Ishikawa (cell line): ENCODE results near the gene GLRX5.
A peak's percentile ranks its signal among the peaks of the same experiment; 100 is the strongest.

Experiments used
- CEBPB ChIP-seq: IDR thresholded peaks from 2 replicates; pipeline ENCODE4 v1.6.1; 2012
- CREB1 ChIP-seq: IDR thresholded peaks from 2 replicates; pipeline ENCODE4 v1.6.1; 2012; ENCODE audit warnings: low read depth
- EGR1 ChIP-seq: IDR thresholded peaks from 2 replicates; pipeline ENCODE4 v1.6.1; 2012
- EP300 ChIP-seq: IDR thresholded peaks from 2 replicates; pipeline ENCODE4 v1.6.1; 2012; ENCODE audit warnings: borderline replicate concordance
- FOXM1 ChIP-seq: IDR thresholded peaks from 2 replicates; pipeline ENCODE4 v1.6.1; 2012; ENCODE audit warnings: low read depth, borderline replicate concordance
- MAX ChIP-seq: IDR thresholded peaks from 2 replicates; pipeline ENCODE4 v1.6.1; 2012
- NFIC ChIP-seq: IDR thresholded peaks from 2 replicates; pipeline ENCODE4 v1.6.1; 2012
- RAD21 ChIP-seq: IDR thresholded peaks from 2 replicates; pipeline ENCODE4 v1.6.1; 2012; ENCODE audit warnings: low read depth
- REST ChIP-seq: IDR thresholded peaks from 2 replicates; pipeline ENCODE4 v1.6.1; 2012; ENCODE audit warnings: low read depth, mild to moderate bottlenecking
- TAF1 ChIP-seq: IDR thresholded peaks from 2 replicates; pipeline ENCODE4 v1.6.1; 2012; ENCODE audit warnings: low read depth, mild to moderate bottlenecking
- TCF12 ChIP-seq: IDR thresholded peaks from 2 replicates; pipeline ENCODE4 v1.6.1; 2012; ENCODE audit warnings: low read depth
- TEAD4 ChIP-seq: IDR thresholded peaks from 2 replicates; pipeline ENCODE4 v1.6.1; 2012
- USF1 ChIP-seq: IDR thresholded peaks from 2 replicates; pipeline ENCODE4 v1.6.1; 2012
- YY1 ChIP-seq: IDR thresholded peaks from 2 replicates; pipeline ENCODE4 v1.6.1; 2012; ENCODE audit warnings: low read depth
- ZBTB7A ChIP-seq: IDR thresholded peaks from 2 replicates; pipeline ENCODE4 v1.6.1; 2012; ENCODE audit warnings: low read depth

The GLRX5 gene

DNA sequence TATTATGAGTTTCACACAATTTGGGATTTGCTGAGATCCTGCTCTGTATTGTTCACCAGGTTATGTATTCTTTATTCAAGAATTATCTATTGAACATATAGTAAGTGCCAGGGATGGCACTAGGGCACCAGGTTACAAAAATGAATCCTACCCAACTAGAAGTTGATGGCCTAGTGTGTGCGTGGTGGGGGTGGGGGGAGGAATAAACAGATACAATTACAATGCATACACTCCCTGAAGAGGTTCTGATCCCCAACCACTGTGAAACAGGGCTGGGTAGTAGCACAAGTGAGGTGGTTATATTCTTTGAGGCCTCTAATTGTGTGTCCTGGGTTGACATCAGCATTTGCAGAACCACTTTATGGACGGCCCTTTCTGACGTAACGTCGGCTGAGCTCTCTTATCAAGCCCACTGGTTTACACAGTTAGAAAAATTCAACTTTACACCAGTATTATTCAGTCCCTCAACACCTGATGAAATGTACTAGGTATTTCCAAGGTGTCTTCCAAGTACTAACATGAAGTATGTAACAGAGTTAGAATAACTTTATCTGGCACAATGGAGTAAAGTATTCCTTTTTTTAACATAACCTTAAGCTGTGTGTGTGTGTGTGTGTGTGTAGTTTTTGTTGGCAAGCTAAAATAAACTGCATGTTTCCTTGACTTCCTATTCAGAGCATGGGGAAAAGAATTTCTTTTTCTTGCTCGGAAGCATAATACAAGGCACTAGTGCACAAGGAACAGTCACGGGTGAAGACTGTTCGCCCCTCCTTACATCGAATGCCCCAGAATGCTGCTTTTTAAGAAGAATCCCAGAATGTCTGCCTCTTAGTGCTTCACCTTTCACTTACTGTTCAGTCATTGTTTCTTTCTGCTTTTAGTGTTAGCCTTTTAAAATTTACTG lies 8.1 kb upstream of the GLRX5 start:
- TF ChIP-seq RAD21 (no peak), MAX (no peak), CEBPB (no peak), EGR1 (no peak), EP300 (no peak), FOXM1 (no peak), CREB1 (no peak), YY1 (no peak), NFIC (no peak), TAF1 (no peak), REST (no peak), TEAD4 (no peak), TCF12 (no peak), USF1 (no peak), ZBTB7A (no peak)

DNA sequence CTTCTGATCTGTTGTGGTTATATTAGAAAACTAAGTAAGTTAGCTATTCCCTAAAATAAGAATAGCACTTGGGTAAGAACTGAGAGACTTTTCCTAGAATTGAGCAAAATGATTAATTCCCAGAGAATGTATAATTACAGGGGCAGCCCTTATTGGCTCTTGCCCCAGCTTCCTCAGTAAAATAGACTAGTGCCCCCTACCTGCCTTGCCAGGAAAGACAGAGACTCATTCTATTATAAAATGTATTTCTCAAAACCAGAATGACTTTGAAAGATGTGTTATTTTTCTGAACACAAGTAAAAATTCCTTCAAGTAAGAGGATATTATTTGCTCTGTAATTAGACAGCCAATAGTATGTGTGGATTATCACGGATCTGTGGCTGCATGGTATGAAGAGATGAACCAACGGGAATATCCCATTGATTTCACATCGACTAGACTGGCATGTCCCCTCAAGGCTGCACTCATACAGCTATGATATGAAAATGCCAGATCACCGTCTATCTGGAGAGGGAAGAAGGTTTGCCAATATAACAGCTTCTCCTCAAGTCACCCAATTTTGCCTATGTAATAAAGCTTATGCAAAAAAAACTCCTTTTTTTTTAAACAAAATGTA lies 7.4 kb upstream of the GLRX5 start:
- TF ChIP-seq TCF12, result no peak
- TF ChIP-seq RAD21, result peak; percentile 68

GRCh38 chr14:95529216-95529615 lies 5.6 kb upstream of the GLRX5 start:
- TF ChIP-seq EGR1 (no peak), TCF12 (no peak), EP300 (no peak), NFIC (no peak), CREB1 (no peak), TEAD4 (no peak), ZBTB7A (no peak)

DNA sequence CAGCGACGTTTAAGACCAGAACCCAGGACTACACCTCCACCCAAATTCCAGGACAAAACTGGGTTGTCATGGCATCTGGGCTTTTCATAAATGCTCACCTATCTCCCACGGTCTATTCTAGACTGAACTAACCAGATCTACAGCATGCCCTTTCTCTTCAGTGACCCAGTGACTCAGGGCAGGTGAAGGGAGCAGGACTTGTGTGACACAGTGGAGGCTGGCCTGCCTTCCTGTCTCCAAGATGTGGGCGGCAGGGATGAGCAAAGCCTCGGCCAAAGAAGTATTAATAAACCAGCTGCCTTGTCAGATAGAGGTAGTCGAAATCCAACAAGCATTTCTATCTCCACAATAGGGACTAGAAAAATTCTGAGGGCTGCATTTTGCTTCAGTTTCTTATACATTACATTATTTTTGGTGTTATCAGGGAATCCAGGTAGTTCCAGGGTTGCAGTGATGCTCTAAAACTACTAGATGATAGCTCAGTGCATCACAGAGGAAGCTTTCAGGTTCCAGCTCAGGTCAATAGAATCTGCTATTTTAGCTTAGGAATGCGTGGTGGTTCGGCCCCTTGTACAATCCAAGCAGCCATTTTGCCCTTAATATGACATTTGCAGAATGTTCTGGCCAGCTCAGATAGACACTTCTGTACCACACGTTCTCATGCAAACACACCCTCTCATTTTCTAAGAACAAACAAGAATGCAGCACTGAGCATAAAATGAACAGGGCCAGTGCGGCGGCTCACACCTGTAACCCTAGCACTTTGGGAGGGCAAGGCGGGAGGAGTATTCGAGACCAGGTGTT lies 4.2 kb upstream of the GLRX5 start:
- TF ChIP-seq USF1, result no peak
- TF ChIP-seq YY1, result no peak
- TF ChIP-seq RAD21, result no peak
- no peak for TF ChIP-seq REST
- TF ChIP-seq FOXM1, result no peak
- no peak for TF ChIP-seq EGR1

DNA sequence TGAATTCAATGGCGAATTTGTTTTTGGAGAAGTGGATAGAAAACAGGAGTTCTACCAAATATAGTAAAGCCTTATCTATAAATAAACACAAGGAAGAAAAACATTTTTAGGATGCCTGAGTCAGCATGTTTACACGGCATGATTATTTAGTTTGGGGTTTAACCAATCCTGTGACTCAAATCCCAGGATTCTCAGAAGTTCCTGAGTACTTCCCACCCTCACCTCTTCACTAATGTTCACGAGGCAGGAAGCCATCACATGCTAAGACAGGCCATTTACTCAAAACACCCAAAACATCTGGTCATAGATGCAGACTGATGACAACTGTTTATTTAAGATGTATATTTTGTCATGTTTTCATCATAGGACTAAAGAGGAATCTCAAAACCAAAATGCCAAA lies 3.4 kb upstream of the GLRX5 start:
- no peak for TF ChIP-seq YY1
- TF ChIP-seq TEAD4, result no peak
- TF ChIP-seq USF1, result no peak
- TF ChIP-seq CREB1, result no peak
- no peak for TF ChIP-seq TCF12
- TF ChIP-seq REST, result no peak
